Dermis microvascular lymphatic vessel endothelial cell (primary cell): Measurements from ENCODE around the gene DUSP16. TPM values are rescaled to one million over a fixed set of nuclear protein-coding genes. Genes with fewer than 3 reads are reported as not detected.
A peak's percentile ranks its signal among the peaks of the same experiment; 100 is the strongest.

Experiments
- DNase-seq, 2 donors: peaks; one replicate each; pipeline versions ENCODE4 v3.0.0 to v3.0.0-alpha.2; 2010; ENCODE audit warnings: low read depth in 2 of 2
- total RNA-seq: library from RNA; depleted of rRNA; stranded (reverse); fragments of >200 nt; gene quantifications from 2 replicates; pipeline ENCODE4 v1.2.1, GENCODE V29; 2014

DUSP16 gene
- total RNA-seq, 1 donor from 2014 or later: 6.2 TPM

GRCh38 chr12:12442548-12443071 lies 120.1 kb downstream of the DUSP16 start:
- peak in 1 of 2 donors; percentile 72 for DNase-seq

- peak in 1 of 2 donors; percentile 9 for DNase-seq
Measured at GRCh38 chr12:12441843-12442461, 120.7 kb downstream of the DUSP16 start.

- DNase-seq: no peak
Measured at GRCh38 chr12:12441429-12441807, 121.2 kb downstream of the DUSP16 start.

GRCh38 chr12:12440784-12441428 lies 121.8 kb downstream of the DUSP16 start:
- no peak for DNase-seq

GRCh38 chr12:12439636-12440035 lies 123.0 kb downstream of the DUSP16 start:
- DNase-seq: peak; percentile 99

- DNase-seq: no peak
Measured at GRCh38 chr12:12436831-12437345, 125.8 kb downstream of the DUSP16 start.

- no peak for DNase-seq
Measured at GRCh38 chr12:12433203-12433731, 129.4 kb downstream of the DUSP16 start.

- peak; percentile 29 to 78 for DNase-seq
Measured at GRCh38 chr12:12432364-12432763, 130.3 kb downstream of the DUSP16 start.

- DNase-seq: no peak
Measured at GRCh38 chr12:12428961-12429657, 133.6 kb downstream of the DUSP16 start.

GRCh38 chr12:12428047-12428446 lies 134.6 kb downstream of the DUSP16 start:
- DNase-seq: no peak

GRCh38 chr12:12427568-12427967 lies 135.1 kb downstream of the DUSP16 start:
- no peak for DNase-seq

- DNase-seq: peak in 1 of 2 donors; percentile 67
Measured at GRCh38 chr12:12425616-12426015, 137.0 kb downstream of the DUSP16 start.

GRCh38 chr12:12425001-12425400 lies 137.7 kb downstream of the DUSP16 start:
- DNase-seq: no peak

Other genes with a start within 250 kb of the DUSP16 start
- gene MANSC1, start 212.6 kb downstream of the DUSP16 start, total RNA-seq: 5.5 and 9.1 TPM in 2 replicates
- 3.7 and 4.0 TPM in 2 replicates for gene BORCS5, start 205.8 kb downstream of the DUSP16 start, total RNA-seq
- gene CREBL2, start 49.0 kb upstream of the DUSP16 start, total RNA-seq: 31.5 and 34.0 TPM in 2 replicates
- 0.38 and 0.64 TPM in 2 replicates for gene GPR19, start 133.3 kb upstream of the DUSP16 start, total RNA-seq
- 68.8 and 73.6 TPM in 2 replicates for gene CDKN1B, start 154.5 kb upstream of the DUSP16 start, total RNA-seq
- 38.9 and 41.6 TPM in 2 replicates for gene APOLD1, start 222.8 kb upstream of the DUSP16 start, total RNA-seq